HG03196 (cell line): ENCODE results near the gene OR52B6.
"Not testable (repeated sequence)": the region's sequence is repeated elsewhere in the genome, so short reads cannot be mapped to it uniquely, and the experiment has no call there.

Source experiments
- ATAC-seq: cut with Tn5 transposase; IDR thresholded peaks from one replicate; pipeline ENCODE4 v1.9.1; 2021; ENCODE audit not compliant: unreplicated experiment

The OR52B6 gene, protein sequence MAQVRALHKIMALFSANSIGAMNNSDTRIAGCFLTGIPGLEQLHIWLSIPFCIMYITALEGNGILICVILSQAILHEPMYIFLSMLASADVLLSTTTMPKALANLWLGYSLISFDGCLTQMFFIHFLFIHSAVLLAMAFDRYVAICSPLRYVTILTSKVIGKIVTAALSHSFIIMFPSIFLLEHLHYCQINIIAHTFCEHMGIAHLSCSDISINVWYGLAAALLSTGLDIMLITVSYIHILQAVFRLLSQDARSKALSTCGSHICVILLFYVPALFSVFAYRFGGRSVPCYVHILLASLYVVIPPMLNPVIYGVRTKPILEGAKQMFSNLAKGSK

DNA sequence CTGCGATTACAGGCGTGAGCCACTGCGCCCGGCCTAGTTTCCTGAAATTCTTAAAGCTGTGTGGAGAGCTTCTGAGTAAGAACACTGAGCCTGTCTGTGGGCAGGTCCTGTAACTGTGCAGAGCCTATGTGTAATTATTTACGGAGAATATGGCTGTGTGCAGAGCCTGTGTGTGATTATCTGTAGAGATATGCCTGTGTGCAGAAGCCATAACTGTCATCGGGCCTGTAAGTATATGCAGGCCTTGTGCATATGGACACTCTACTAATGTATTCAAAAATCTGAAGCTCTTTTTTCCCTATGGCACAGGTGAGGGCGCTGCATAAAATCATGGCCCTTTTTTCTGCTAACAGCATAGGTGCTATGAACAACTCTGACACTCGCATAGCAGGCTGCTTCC lies at the start of gene OR52B6:
TSS of gene OR52B6 (plus strand) at position 301 of the 400 bp plus-strand sequence. CDS start at position 301, 0 bp downstream.
- ATAC-seq: no peak

DNA sequence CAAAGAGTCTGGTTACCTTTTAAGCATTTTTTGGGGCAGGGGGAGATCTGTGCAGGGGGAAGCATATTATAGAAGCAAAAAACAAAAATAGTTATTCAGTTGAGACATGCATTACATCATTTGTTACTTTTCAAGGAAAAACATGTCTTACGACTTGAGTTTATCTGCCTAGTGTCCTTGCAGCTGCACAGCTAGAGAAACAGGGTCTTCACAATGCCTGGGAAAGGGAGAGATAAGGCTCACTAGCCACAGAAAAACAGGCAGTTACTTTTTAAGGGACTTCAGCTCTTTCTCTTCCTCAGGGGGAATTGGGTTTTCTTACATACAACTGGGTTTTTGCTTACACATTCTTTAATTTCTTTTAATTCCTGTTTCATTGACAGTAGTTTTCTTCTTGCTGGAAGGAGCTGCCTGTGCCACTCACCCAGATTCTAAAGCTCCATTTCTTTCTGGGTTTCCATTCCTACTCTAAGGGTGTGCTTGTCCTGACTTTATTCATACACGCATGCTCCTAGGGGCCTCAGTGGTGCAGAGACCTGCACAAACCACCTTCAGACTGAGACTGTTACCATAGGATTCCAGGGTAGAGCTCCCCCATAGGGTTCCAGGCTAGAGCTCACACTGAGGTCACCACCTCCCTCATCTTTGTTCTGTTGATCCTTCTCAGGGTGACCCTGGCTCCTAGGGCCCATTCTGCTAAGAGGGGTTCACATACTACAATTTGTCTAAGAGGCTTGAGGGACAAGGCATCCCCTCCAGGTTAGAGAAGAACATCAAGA lies 49.4 kb upstream of the OR52B6 start:
- ATAC-seq: no peak

DNA sequence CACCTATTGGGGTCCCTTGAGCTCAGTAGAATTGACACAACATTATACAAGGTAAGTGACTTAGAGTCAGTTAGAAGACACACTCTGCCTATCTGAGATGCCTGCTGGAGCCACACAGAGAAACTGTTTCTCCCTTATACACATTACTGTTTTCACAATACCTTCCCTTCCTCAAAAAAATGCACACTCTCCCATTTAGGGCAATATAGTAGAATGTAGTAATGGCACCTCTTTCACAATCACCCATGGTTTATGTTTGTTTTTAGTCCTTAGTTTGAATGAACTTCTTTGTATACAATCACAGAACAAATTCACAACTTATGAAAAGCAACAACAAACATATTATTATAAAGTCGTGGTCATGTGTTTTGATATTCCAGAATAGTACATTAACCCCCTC lies 46.6 kb upstream of the OR52B6 start:
- ATAC-seq: no peak

DNA sequence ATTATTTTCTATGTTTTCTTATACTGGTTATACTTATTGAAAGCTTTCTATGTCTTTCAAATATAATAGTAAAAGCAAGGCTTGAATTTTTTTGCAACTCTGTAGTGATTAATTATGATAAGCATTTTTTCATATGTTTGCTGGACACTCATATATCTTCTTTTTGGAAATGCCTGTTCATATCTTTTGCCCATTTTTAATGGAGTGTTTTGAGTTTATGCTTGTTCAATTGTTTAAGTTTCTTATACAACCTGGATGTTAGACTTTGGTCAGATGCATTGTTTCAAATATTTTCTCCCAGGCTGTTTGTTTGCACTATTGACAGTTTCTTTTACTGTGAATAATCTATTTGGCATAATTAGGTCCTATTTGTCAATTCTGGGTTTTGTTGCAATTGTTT lies 44.2 kb upstream of the OR52B6 start:
- ATAC-seq: no peak

DNA sequence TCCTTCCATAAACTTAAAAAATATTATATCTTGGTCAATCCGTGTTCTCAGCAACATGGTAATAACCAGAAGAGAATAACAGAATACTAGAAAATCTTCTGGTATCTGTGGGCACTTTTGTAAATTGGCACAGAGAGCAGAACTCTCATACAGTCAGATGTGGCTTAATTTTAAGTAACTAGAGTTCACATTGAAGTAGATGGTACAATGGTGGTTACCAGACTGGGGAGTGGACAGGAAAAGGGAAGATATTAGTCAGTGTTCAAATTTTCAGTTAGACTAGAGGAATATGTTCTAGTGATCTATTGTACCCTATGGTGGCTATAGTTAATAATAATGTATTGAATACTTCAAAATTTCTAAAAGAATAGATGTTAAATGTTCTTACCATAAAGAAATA lies 39.2 kb upstream of the OR52B6 start:
- no peak for ATAC-seq

DNA sequence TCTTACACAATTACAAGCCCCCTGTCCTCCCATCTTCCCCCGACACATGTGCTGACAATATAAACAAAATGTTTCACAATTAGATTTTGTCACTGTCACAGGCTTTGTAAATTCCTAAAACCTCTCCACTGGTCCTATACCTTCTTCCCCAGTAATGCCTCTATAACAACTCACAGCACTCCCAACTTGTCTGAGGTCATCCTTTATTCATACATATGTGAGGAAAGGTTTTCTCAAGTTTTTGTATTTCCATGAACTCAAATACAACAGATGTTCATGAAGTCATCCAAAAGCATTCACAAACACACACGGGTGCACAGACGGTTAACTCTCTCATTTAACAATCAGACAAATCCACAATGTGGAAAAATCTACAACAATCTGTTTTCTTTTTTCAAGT lies 34.2 kb upstream of the OR52B6 start:
- no peak for ATAC-seq

DNA sequence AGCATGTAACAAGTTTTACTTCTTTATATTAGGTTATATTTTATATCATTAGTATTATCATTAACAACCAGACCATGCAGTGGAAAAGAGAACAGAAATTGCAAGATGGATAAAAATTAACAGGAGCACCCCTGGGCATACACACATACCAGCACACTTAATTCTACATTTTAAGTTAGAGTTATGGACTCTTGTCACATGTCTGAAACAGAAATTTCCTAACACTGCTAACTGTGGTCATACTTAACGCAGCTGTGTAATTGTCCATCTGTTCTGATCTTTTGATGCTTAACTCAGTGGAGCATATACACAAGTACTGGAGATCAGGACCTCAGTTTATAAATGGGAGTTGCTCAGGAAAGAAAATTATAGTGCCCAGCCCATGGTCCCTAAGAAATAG lies 32.7 kb upstream of the OR52B6 start:
- ATAC-seq: peak; percentile 79

DNA sequence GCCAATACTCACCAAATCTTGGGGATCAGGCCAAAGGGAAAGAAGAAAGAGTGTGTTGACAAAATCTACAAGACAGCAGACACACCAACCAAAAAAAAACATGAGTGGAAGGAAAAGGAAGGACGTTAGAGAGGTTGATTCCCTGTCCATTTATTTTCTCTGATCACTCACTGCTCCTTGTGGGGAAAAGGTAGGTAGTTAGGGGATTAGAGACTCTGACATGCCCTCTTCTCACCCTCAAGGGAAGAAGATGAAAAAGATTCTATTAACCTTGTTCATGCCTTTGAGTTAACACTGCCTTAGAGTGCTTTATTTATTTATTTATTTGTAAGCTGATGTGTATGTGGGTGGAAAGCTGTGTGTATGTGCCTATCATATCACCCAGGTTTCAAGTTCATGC lies 32.2 kb upstream of the OR52B6 start, which contains the start of gene OR52H1:
TSS of gene OR52H1 (minus strand) at position 101 of the 400 bp plus-strand sequence. CDS start 3,035 bp downstream, outside the sequence.
- no peak for ATAC-seq

DNA sequence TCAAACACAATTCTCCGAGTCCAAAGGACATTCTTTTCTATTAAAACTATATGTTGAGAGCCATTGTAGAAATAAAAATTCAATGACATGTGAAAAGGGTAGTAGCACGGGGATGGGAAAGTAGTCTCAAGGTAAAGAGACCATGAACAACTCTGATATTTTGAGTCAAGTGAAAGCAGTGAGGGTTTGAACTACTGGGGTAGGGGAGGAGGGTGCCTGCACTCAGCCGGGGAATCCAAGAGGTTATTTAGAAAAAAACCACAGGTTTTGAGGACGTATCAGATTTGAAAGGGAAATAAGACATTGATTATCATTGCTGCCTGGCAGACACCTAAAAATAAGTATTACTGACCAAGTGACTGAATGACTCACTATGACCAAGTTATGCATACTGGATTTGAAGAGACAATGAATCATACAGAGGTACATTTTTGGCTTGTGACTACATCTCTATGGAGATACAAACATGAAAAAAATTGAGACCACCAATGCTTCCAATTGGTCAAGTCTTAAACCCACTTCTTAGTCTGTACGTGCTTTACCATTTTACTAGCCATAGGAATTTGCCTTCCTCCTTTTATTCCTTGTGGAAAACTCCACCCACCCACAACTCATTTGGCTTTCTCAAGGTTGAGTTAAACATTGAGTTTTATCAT lies 30.1 kb upstream of the OR52B6 start:
- peak; percentile 55 for ATAC-seq

DNA sequence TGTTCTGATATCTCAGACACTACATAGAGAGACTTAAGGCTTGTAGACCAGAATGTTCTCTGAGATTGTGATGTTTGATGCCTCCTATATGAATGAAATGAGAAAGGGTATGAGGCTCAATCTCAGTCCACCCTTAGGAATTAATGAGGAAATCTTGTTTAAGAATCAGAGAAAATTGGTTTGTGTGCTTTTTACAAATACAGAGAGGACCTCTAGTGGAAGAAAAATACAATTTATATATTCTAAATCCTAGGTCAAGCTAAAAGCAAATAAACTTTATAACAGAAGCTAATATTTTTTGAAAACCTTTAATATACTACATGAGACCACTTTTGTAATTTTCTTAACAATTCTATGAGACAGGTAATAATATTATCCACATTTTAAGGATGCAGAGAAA lies 27.3 kb upstream of the OR52B6 start:
- no peak for ATAC-seq

DNA sequence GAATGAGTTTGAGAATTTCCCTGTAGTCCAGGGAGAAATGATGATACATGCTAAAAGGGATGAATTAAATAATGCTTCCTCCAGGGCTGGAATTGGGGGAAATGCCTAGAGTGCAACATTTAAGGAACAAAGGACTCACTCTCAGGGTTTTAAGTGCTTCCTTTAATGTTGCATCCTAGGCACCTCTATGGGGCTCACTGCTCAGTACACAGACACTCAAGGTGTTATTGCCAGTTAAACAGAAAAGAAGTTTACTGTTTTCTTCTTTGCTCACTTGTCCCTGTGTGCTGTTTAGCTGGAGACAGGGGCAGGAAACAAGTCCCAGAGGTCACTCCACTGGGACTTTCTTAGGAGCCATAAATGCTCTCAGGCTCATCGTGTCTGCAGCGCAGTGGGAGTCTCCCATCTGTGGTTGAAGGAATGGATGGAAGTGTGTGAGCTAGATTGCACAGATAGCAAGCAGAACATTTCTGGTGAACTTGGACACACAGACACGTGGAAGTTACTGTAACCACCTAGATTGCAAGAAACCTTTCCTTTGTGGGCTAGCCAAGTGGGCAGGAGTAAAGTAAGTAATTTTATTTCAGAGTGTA lies 24.0 kb upstream of the OR52B6 start:
- no peak for ATAC-seq

DNA sequence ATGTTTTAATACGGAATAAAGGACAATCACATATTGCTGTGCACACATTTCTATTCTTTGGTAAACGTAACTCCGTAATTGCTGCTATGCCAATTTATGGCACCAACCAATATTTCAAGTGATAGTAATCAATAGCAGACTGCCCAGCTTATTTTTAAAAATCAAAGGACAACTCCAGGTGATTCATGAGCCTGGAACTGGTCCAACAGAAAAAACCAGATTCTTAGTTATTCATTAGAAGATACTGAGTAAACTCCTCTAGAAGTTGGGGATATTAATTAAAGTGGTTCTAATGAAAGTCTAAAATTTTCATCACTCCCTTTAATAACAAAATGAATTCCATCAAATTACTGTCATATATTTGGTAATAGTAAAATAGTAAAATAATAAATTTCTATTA lies 22.9 kb upstream of the OR52B6 start:
- ATAC-seq: no peak

DNA sequence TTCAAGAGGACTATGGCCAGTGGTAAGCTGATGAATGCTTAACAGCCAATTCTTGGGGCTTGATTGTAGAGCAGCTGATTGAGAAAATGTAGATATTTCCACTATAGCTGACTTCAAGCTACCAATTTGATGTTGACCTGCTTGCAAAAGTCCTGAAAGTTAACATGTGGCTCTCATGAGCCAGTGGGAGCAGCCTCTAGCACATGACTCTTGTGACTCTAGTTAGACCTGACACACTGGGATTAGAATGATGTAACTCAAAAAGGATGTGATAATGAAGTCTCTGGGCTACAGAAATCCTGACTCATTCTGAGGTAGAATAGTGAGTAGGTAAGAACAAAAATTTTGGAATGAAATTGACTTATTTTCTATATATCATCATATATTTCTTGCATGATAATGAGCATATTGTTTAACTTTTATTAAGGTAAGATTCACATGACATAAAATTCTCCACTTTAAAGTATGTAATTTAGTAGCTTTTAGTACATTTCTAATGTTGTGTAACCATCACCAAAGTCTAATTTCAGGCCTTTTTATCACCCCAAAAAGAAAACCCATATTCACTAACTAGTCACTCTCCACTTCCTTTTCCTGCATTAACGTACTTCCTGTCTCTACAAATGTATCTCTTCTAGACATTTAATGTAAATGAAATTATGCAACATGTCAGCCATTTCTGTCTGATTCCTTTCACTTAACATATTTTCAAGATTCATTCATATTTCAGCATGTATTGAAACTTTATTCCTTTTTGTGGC lies 16.2 kb upstream of the OR52B6 start:
- ATAC-seq: no peak

DNA sequence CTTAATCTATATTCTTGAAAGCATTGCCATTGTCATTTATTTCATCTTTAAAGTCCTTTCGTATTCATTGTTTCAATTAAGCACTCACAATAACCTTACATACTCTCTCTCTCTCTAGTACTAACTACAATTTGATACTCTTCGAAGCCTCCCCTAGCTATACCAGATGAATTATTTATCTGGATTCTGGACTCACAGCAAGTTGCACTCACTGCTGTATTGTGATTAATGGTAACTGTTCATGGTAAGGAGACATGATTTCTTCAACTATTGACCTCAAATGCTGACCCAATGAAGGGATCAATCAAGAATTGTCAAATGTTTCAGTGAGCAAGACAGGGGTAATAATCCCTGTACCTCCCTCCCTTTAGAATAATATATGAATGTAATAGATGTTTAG lies 6.0 kb upstream of the OR52B6 start:
- no peak for ATAC-seq

DNA sequence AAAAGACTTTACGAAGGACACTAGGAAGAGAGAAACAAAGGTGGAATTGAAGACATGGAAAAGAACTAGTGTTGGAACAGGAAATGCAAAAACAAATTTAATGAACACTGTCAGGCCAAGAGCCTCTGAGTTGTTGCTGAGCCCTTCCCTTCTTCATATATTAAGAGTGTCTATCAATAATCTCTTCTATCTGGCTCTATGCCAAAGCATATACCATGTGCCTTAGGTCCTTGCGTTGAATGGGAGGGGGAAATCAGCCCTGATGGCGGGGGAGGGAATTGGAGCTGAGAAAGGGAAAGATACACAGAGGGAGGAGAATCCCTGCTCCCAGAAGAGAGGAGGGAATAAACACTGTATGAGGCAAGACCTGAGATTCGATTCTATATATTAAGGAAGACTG lies 5.5 kb upstream of the OR52B6 start:
- ATAC-seq: no peak

DNA sequence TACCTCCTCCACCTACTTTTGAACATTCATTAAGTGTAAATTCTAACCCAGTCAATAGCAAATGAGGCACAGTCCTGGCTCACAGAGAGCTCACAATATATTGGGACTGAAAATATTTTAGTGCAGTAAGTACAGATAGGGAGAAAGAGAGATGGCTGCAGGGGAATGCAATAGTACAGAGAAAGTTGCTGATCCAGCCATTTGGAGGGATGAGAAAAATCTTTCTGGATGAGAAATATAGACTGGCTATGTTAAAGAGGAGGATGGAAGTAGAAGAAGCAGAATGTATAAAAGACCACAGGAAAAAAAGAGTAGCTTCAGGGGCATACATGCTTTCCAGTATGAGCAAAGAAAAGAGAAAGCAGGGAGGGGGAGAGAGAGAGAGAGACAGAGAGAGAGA lies 3.6 kb upstream of the OR52B6 start:
- ATAC-seq: no peak

DNA sequence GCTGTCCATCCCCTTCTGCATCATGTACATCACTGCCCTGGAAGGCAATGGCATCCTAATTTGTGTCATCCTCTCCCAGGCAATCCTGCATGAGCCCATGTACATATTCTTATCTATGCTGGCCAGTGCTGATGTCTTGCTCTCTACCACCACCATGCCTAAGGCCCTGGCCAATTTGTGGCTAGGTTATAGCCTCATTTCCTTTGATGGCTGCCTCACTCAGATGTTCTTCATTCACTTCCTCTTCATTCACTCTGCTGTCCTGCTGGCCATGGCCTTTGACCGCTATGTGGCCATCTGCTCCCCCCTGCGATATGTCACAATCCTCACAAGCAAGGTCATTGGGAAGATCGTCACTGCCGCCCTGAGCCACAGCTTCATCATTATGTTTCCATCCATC lies 337 bp downstream of the OR52B6 start:
- no peak for ATAC-seq

DNA sequence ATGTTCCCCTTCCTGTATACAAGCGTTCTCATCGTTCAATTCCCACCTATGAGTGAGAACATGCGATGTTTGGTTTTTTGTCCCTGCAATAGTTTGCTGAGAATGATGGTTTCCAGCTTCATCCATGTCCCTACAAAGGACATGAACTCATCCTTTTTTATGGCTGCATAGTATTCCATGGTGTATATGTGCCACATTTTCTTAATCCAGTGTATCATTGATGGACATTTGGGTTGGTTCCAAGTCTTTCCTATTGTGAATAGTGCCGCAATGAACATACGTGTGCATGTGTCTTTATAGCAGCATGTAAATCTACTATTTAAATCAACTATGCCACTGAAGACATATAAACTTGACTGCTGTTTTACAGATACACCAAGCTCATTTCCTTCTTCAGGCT lies 3.8 kb downstream of the OR52B6 start:
- ATAC-seq: not testable (repeated sequence)

DNA sequence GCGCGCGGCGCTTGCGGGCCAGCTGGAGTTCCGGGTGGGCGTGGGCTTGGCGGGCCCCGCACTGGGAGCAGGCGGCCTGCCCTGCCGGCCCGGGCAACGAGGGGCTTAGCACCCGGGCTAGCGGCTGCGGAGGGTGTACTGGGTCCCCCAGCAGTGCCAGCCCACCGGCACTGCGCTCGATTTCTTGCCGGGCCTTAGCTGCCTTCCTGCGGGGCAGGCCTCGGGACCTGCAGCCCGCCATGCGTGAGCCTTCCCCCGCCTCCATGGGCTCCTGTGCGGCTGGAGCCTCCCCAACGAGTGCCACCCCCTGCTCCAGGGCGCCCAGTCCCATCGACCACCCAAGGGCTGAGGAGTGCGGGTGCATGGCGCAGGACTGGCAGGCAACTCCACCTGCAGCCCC lies 9.2 kb downstream of the OR52B6 start:
- ATAC-seq: not testable (repeated sequence)

DNA sequence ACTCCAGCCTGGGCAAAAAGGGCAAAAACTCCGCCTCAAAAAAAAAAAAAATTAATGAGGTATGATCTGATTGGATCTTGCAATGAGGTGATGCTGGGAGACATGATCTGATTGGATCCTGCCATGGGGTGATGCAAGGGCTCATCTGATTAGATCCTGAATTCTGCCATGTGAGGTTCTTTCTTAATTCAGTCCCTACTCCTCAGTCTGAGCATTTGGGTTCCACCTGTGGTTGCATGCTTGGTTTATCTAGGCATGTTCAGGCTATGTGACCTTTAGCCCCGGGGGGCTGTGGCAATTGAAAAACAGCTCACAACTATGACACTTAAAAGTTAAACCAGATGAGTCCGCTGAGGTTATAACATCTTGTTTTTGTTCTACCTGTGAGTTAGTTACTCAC lies 10.9 kb downstream of the OR52B6 start:
- no peak for ATAC-seq

DNA sequence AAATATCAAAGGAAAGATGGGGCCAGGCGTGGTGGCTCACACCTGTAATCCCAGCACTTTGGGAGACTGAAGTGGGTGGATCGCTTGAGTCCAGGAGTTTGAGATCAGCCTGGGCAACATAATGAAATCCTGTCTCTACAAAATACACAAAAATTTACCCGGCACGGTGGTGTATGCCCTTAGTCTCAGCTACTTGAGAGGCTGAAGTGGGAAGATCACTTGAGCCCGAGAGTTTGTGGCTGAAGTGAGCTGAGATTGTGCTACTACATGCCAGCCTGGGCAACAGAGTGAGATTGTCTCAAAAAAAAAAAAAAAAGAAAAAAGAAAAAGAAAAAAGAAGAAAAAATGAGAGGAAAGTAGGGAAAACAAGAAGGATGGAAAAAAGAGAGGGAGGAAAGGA lies 11.9 kb downstream of the OR52B6 start:
- no peak for ATAC-seq
